Measurements from ENCODE around the gene RAB27A. TPM values are rescaled to one million over a fixed set of nuclear protein-coding genes. Genes with fewer than 3 reads are reported as not detected.

RAB27A gene
- 10 to 100 TPM in 3 of 4 donors, 1 to 10 TPM in 1; 8.3 to 30.8 (median 18.2) TPM for total RNA-seq

DNA sequence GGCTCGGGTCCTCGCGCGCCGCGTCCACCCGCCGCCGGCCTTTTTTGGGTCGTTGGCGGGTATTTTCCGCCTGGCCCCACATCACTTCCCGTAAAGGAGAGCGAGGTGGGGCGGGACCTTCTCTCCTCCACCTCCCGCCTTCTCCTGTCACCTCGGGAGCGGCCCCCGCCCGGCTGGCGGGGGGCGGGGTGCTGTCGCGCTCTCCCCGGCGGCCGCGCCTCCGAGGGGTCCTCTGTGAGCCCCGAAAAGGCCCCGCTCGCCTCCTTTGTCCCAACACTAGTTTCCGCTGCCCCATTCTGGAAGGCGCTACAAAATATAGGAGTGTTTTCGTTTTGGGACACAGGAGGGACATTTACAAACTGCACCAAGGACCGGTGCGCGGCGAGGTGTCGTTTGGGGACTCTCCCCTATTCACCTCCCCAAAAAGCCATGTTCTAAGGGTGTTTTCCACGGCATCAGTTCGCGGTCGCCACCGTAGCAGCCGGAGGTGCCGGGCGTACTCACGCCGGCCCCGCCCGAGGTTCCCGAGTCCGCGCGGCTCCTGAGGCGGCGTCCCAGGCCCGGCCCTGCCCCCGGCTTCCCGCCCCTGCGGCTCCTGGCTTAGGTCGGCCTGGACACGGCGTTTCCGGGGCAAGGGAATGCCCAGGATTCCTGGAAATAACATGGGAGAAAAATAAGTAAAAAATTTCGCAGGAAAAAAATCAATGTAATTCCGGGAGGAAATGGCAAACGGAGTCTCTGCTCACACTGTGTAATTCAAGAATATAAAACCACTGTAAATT, at the start of gene RAB27A:
RAB27A (minus strand) TSS at position 68 of the 782 bp plus-strand sequence. CDS start 54,879 bp downstream, outside the sequence.
- TF ChIP-seq POLR2A (IDR thresholded peaks at IDR 0.05), result peak in 1 of 2 donors; percentile 68
- TF ChIP-seq, protein P1, sequence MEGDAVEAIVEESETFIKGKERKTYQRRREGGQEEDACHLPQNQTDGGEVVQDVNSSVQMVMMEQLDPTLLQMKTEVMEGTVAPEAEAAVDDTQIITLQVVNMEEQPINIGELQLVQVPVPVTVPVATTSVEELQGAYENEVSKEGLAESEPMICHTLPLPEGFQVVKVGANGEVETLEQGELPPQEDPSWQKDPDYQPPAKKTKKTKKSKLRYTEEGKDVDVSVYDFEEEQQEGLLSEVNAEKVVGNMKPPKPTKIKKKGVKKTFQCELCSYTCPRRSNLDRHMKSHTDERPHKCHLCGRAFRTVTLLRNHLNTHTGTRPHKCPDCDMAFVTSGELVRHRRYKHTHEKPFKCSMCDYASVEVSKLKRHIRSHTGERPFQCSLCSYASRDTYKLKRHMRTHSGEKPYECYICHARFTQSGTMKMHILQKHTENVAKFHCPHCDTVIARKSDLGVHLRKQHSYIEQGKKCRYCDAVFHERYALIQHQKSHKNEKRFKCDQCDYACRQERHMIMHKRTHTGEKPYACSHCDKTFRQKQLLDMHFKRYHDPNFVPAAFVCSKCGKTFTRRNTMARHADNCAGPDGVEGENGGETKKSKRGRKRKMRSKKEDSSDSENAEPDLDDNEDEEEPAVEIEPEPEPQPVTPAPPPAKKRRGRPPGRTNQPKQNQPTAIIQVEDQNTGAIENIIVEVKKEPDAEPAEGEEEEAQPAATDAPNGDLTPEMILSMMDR (IDR thresholded peaks at IDR 0.05), result no peak
- Histone ChIP-seq H3K4me1 (peaks cover 0 to 14% (median 0%) of the 10 kb centered on the region in 4 donors), H3K4me3 (peak within 1 kb of the TSS; percentile 77 to 91 (median 83)), H3K9me3 (no peaks in the 10 kb centered on the region), H3K27ac (peak within 1 kb of the TSS; percentile 88 to 93 (median 90)), H3K27me3 (no peaks in the 10 kb centered on the region), H3K36me3 (no peaks in the 10 kb centered on the region)
- peak; percentile 75 to 90 (median 88) for DNase-seq

DNA sequence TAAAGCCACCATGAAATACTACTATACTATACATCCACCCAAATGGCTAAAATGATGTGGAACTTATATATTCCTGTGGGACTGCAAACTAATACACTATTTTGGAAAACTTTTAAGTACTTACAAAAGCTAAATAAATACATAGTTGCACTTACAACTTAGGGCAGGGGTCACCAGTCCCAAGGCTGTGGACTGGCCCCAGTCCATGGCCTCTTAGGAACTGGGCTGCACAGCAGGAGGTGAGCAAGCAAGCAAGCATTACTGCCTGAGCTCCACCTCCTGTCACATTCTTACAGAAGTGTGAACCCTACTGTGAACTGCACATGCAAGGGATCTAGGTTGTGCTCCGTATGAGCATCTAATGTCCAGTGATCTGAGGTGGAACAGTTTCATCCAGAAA, 47.5 kb upstream of the RAB27A start:
- peaks cover 0 to 31% (median 0%) of the 10 kb centered on the region in 3 donors for H3K36me3 ChIP-seq
- TF ChIP-seq, protein P1 (IDR thresholded peaks at IDR 0.05), result no peak

DNA sequence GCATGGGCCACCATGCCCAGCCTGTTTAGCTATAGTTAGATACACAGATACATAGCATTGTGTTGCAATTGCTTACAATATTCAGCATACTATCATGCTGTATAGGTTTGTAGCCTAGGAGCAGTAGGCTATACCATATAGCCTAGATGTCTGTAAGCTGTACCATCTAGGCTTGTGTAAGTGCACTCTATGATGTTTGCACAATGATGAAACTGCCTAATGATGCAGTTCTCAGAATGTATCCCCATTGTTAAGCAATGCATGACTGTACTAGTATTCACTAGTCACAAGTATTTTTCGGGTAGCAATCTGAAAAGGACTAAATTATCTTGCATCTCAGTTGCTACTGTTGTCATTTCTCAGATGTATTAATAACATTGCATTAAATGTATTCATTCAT, 45.4 kb upstream of the RAB27A start:
- TF ChIP-seq POLR2A (IDR thresholded peaks at IDR 0.05), result no peak
- TF ChIP-seq, protein P1 (IDR thresholded peaks at IDR 0.05), result no peak

More for the DNA sequence above, 47.5 kb upstream of the RAB27A start:
- Histone ChIP-seq H3K4me1 (no peaks in the 10 kb centered on the region), H3K27me3 (no peaks in the 10 kb centered on the region), H3K9me3 (no peaks in the 10 kb centered on the region), H3K27ac (no peak overlapping the region), H3K4me3 (no peak overlapping the region)
- no peak for DNase-seq

DNA sequence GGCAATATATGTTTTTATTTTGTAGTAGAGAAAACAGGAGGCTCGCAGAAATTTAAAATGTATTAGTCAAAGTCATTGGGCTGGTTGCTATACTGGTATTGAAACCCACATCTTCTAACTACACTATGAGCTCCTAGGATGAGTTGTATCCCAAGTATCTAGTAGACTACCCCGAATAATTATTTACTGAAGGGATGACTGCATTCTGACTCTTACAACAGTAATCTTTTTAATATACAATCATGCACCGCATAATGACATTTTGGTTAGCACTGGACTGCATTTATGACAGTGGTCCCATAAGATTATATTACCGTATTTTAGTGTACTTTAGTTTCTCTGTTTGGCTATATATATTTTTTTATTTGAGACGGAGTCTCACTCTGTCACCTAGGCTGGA, 44.8 kb upstream of the RAB27A start:
- H3K36me3 ChIP-seq, result peaks cover 0 to 44% (median 0%) of the 10 kb centered on the region in 3 donors
- no peak for DNase-seq
- H3K27ac ChIP-seq, result no peak overlapping the region
- no peaks in the 10 kb centered on the region for H3K9me3 ChIP-seq
- H3K27me3 ChIP-seq, result no peaks in the 10 kb centered on the region
- H3K4me3 ChIP-seq, result no peak overlapping the region
- TF ChIP-seq POLR2A (IDR thresholded peaks at IDR 0.05), result no peak
- TF ChIP-seq, protein P1 (IDR thresholded peaks at IDR 0.05), result no peak
- no peaks in the 10 kb centered on the region for H3K4me1 ChIP-seq

More for the DNA sequence above, 45.4 kb upstream of the RAB27A start:
- no peaks in the 10 kb centered on the region for H3K4me1 ChIP-seq
- peaks cover 0 to 43% (median 0%) of the 10 kb centered on the region in 3 donors for H3K36me3 ChIP-seq
- H3K4me3 ChIP-seq, result no peak overlapping the region
- H3K9me3 ChIP-seq, result no peaks in the 10 kb centered on the region
- no peak overlapping the region for H3K27ac ChIP-seq
- no peak for DNase-seq
- no peaks in the 10 kb centered on the region for H3K27me3 ChIP-seq

DNA sequence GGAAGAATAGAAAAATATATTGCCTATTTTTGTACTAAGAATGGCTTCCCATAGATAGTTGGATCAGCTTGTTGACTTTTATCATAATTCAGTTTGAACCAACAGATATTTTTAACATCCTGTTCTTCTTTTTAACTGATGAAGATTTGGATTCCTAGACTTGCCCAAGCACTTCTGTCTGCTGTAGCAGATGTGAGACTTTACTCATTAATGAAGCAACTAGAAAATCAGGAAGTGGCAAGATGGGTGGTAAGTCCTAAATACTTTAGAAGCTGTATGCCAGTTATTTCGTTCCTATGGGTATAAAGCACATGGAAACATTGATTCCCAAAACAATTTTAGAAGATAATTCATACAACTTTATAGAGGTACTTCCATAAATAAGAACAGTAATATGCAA, 37.8 kb upstream of the RAB27A start:
- H3K4me3 ChIP-seq, result no peak overlapping the region
- TF ChIP-seq, protein P1 (IDR thresholded peaks at IDR 0.05), result no peak
- no peak for TF ChIP-seq POLR2A (IDR thresholded peaks at IDR 0.05)
- no peaks in the 10 kb centered on the region for H3K4me1 ChIP-seq
- no peak for DNase-seq
- H3K36me3 ChIP-seq, result peaks cover 0 to 32% (median 0%) of the 10 kb centered on the region in 3 donors
- no peaks in the 10 kb centered on the region for H3K9me3 ChIP-seq
- no peaks in the 10 kb centered on the region for H3K27me3 ChIP-seq
- no peak overlapping the region for H3K27ac ChIP-seq
